Measurements from ENCODE around the gene MEF2B.

DNA sequence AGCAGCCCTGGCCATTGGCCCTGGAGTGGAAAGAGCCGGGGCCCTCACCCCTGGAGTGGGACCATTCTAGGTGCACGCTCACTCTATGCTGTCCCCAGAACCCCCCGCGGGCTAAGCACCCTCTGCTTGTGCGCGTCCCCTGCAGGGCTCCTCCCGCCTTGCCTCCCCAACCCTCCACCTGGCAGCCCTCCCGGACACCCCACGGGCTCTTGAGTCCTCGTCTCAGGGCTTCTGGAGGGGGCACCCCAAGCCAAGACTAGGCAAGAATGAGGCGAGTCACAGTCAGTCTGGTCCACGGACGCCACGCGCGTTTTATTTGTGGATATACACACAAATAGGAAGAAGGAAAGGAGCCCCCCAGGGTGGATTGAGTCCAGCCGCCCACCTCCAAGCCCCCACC, 24.8 kb downstream of the MEF2B start:
- no peak for TF ChIP-seq ZFX (IDR thresholded peaks at IDR 0.05; ENCODE audit: borderline replicate concordance)
- TF ChIP-seq, protein P1, sequence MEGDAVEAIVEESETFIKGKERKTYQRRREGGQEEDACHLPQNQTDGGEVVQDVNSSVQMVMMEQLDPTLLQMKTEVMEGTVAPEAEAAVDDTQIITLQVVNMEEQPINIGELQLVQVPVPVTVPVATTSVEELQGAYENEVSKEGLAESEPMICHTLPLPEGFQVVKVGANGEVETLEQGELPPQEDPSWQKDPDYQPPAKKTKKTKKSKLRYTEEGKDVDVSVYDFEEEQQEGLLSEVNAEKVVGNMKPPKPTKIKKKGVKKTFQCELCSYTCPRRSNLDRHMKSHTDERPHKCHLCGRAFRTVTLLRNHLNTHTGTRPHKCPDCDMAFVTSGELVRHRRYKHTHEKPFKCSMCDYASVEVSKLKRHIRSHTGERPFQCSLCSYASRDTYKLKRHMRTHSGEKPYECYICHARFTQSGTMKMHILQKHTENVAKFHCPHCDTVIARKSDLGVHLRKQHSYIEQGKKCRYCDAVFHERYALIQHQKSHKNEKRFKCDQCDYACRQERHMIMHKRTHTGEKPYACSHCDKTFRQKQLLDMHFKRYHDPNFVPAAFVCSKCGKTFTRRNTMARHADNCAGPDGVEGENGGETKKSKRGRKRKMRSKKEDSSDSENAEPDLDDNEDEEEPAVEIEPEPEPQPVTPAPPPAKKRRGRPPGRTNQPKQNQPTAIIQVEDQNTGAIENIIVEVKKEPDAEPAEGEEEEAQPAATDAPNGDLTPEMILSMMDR (IDR thresholded peaks at IDR 0.05): no peak

All from 22Rv1 (cell line).